Activated CD8-positive, alpha-beta memory T cell treated with anti-CD3 and anti-CD28 coated beads, Interleukin-2, amount 50 U/mL, for 24 hours (primary cell): ENCODE results near the gene MAN2A1.
A peak's percentile ranks its signal among the peaks of the same experiment; 100 is the strongest.

Experiments used
- DNase-seq: peaks from one replicate; pipeline ENCODE4 v3.0.0-alpha.2; 2020; ENCODE audit errors: extremely low read depth

Gene MAN2A1

GRCh38 chr5:109681763-109682162 is 8.0 kb upstream of the MAN2A1 start:
- no peak for DNase-seq

GRCh38 chr5:109682383-109682782 is 7.3 kb upstream of the MAN2A1 start:
- no peak for DNase-seq

GRCh38 chr5:109685916-109686315 is 3.8 kb upstream of the MAN2A1 start:
- DNase-seq, result no peak

GRCh38 chr5:109688630-109688969 is 1.1 kb upstream of the MAN2A1 start:
- no peak for DNase-seq

- peak; percentile 26 for DNase-seq
These were observed 572 bp upstream of the MAN2A1 start for GRCh38 chr5:109688970-109689739.

- no peak for DNase-seq
These were observed 681 bp downstream of the MAN2A1 start for GRCh38 chr5:109690242-109690974.

GRCh38 chr5:109690975-109691574 is 1.3 kb downstream of the MAN2A1 start:
- DNase-seq, result peak; percentile 13

- no peak for DNase-seq
These were observed 2.3 kb downstream of the MAN2A1 start for GRCh38 chr5:109691996-109692395.

GRCh38 chr5:109692852-109693251 is 3.1 kb downstream of the MAN2A1 start:
- DNase-seq, result no peak

GRCh38 chr5:109693535-109694400 is 4.0 kb downstream of the MAN2A1 start:
- no peak for DNase-seq

GRCh38 chr5:109694451-109694891 is 4.7 kb downstream of the MAN2A1 start:
- DNase-seq, result no peak

- no peak for DNase-seq
These were observed 5.5 kb downstream of the MAN2A1 start for GRCh38 chr5:109695005-109695926.

GRCh38 chr5:109697339-109697738 is 7.6 kb downstream of the MAN2A1 start:
- no peak for DNase-seq

- no peak for DNase-seq
These were observed 10.9 kb downstream of the MAN2A1 start for GRCh38 chr5:109700516-109701153.

GRCh38 chr5:109701252-109701651 is 11.5 kb downstream of the MAN2A1 start:
- DNase-seq, result no peak

GRCh38 chr5:109701792-109702191 is 12.1 kb downstream of the MAN2A1 start:
- DNase-seq, result no peak

GRCh38 chr5:109703166-109703565 is 13.4 kb downstream of the MAN2A1 start:
- no peak for DNase-seq

- DNase-seq, result no peak
These were observed 14.1 kb downstream of the MAN2A1 start for GRCh38 chr5:109703829-109704228.

- DNase-seq, result no peak
These were observed 14.7 kb downstream of the MAN2A1 start for GRCh38 chr5:109704282-109704952.

- DNase-seq, result no peak
These were observed 15.9 kb downstream of the MAN2A1 start for GRCh38 chr5:109705596-109705995.
